ENCODE measurements around the gene ZFP3. TPM values are rescaled to one million over a fixed set of nuclear protein-coding genes. Genes with fewer than 3 reads are reported as not detected.
"Not testable (repeated sequence)": the region's sequence is repeated elsewhere in the genome, so short reads cannot be mapped to it uniquely, and the experiment has no call there.

ZFP3 gene
- total RNA-seq, result 1 to 10 TPM; 1.9 to 2.9 TPM

DNA sequence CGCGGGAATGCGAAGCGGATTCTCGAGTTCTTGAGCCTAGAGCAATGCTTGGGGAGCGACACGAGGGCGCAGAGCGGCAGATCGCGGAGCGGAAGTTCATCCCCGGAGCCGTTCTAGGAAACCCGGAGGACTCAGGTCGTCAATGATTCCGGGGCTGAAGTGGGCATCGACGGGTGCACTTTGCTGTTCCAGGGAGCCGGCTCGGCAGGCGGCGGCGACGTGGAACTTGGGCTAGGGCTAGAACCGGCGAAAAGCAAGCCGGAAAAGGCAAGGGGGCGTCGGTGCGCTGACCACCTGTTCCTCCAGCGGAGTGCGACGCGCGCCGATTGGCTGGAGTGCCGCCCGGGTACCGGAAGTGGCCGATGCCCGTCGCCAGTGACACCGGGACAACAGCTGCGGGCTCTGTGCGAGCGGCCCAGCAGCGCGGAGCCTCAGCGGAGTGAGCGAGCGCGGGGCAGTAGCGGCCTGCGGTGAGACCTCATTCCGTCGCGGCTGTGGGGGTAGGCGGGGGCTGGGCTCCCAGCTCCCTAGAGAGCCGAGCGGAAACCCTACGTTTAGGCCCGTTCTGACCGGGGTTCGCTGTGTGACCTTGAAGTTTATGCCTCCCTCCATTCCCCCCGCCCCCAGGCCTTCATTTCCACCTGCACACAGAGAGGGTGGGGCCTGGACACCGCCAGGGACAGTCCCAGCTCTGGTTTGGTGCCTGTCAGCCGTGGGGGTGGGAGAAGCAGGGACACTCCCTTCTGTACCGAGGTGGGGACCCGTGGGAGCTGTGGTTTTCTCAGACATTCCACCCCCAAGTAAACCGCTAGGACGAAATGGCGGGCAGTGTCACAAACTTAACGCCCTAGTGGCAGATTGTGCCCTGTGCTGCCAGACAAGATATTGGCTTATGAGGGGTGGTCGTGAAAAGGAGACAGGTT, at the start of gene ZFP3:
ZFP3 (plus strand) TSS at position 362 of the 923 bp plus-strand sequence. CDS start 13,038 bp downstream, outside the sequence.
- H3K4me3 Mint-ChIP-seq, result peak within 1 kb of the TSS; percentile 82
- no peaks in the 10 kb centered on the region for H3K27me3 Mint-ChIP-seq
- peaks cover 29% of the 10 kb centered on the region for H3K36me3 Mint-ChIP-seq
- peaks cover 14% of the 10 kb centered on the region for H3K9me3 Mint-ChIP-seq (ENCODE audit: low read depth)
- H3K4me1 Mint-ChIP-seq, result peaks cover 19% of the 10 kb centered on the region
- peak; percentile 94 for ATAC-seq
- DNase-seq, result peak; percentile 86
- CTCF ChIA-PET, result interaction anchor here (0.9 to 1.6 kb wide), 6 partner anchors 29 to 180 kb away, joined by 3 to 7 read pairs (median 3); partner anchors contain the start of genes ZNF232 and ZNF594
- peak within 1 kb of the TSS; percentile 84 for H3K27ac Mint-ChIP-seq

DNA sequence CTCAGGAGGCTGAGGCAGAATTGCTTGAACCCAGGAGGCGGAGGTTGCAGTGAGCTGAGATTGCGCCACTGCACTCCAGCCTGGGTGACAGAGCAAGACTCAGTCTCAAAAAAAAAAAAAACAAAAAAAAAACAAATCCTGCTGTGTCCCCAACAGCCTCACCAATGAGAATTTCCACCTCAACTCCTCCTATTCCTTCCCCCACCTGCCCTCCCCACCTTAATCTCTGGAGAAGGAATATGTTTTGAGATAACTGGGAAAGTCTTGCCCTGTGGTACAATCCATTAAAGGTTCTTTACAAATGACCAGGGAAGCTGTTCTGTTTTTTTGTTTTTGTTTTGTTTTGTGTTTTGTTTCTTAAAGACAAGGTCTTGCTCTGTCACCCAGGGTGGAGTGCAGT, 48.1 kb upstream of the ZFP3 start:
- not testable (repeated sequence) for H3K27me3 Mint-ChIP-seq; H3K36me3 Mint-ChIP-seq; ATAC-seq; DNase-seq; H3K9me3 Mint-ChIP-seq (ENCODE audit: low read depth)
- H3K4me3 Mint-ChIP-seq, result peak overlapping the region; percentile 80
- CTCF ChIA-PET, result interaction anchor here (0.7 to 10.2 kb wide), 13 partner anchors 10 to 121 kb away, joined by 3 to 103 read pairs (median 8); partner anchors contain the start of genes CAMTA2, INCA1 and KIF1C
- peaks cover 25% of the 10 kb centered on the region for H3K4me1 Mint-ChIP-seq
- H3K27ac Mint-ChIP-seq, result peak overlapping the region; percentile 93

DNA sequence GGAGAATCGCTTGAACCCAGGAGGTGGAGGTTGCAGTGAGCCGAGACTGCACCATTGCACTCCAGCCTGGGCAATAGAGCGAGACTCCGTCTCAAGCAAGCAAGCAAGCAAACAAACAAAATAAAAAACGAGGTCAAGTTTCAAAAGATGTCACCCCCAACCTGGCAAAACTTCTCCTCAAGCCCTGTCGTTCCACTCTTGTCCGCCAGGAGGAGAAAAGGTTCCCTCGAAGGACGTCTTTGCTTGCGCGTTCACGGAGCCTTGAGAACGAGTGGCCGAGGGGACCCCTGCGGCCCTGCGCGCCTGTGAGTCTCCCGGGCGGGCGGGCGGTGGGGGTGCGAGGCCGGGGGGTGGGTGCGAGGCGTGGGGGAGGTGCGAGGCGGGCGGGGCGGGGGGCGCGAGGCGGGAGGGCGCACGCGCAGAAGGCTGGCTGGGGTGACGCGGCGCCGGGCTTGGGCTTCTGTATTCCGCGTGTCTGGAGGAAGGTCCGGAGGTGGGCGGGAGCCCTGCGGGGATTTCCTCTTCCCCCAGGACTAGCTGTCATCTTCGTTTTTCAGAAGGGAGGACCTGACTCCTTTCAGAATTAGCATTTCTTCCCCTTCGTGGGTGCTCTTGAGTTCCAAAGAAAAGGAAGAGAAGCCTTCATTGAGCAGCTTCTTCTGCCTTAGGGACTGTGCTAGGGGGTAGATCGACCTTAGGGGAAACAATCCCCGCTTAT, 46.7 kb upstream of the ZFP3 start:
- CTCF ChIA-PET, result interaction anchor here (0.5 to 10.2 kb wide), 15 partner anchors 9 to 122 kb away, joined by 3 to 103 read pairs (median 6); partner anchors contain the start of genes INCA1, KIF1C and ZFP3
- Mint-ChIP-seq H3K4me1 (peaks cover 25% of the 10 kb centered on the region), H3K27ac (peak overlapping the region; percentile 93)

DNA sequence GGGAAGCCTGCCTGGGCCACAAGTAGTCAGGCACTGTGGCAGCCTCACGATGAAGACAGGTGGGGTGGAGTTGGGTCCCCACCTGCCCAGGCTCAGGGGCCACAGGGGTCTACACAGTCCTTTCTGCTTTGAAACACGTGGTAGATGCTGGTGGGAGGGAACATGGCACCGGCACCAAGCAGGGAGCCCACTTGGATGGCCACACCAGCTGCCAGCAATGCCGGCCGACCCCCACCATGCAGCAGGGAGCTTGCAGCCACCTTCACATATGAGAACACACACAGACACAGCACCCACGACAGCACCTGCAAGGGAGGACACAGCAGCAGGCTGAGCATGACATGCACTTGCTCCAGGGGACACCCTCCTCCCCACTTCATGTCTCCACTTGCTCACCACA, 45.4 kb upstream of the ZFP3 start:
- Mint-ChIP-seq H3K4me3 (no peak overlapping the region), H3K36me3 (peaks cover 2% of the 10 kb centered on the region), H3K4me1 (peaks cover 27% of the 10 kb centered on the region), H3K9me3 (ENCODE audit: low read depth) (no peaks in the 10 kb centered on the region), H3K27ac (no peak overlapping the region), H3K27me3 (no peaks in the 10 kb centered on the region)
- DNase-seq, result no peak
- CTCF ChIA-PET, result interaction anchor here (0.6 to 10.2 kb wide), 3 partner anchors 14 to 52 kb away, joined by 3 to 103 read pairs (median 3); no protein-coding TSS in a partner anchor
- no peak for ATAC-seq

More for the DNA sequence above, 46.7 kb upstream of the ZFP3 start:
- Mint-ChIP-seq H3K36me3 (peaks cover 2% of the 10 kb centered on the region), H3K9me3 (ENCODE audit: low read depth) (no peaks in the 10 kb centered on the region), H3K4me3 (peak overlapping the region; percentile 80), H3K27me3 (no peaks in the 10 kb centered on the region)
- DNase-seq (peak; percentile 91), ATAC-seq (peak; percentile 79)

DNA sequence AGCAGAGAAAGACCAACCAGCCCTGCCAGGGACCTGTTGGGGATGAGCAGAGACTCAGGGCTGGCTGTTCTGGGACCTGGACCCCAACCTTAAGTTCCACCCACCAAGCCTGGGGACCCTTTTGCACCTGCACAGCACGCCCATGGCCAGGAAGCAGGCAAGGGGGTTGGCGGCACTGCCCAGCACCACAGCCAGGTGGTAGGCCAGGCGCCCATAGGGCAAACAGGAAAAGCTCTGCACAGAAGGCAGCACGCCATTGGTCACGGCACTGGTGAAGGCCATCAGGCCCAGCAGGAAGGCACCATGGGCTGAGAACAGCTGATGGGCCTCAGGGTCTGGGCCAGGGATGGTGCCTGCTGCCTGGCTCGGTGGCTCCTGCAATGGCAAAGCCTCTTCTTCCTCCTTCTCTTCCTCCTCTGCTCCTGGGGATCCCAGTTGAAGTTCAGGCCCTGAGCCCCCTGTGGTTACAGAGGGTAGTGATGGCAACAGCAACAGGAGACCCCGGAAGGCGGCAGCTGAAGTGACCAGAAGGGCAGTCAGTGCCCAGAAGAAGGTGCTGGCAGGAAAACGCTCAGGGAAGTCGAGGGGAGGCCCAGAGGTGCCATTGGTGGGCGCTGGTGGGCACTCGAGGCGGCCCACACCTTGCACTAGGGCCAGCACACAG, 44.8 kb upstream of the ZFP3 start:
- H3K27me3 Mint-ChIP-seq, result no peaks in the 10 kb centered on the region
- H3K4me3 Mint-ChIP-seq, result no peak overlapping the region
- peaks cover 27% of the 10 kb centered on the region for H3K4me1 Mint-ChIP-seq
- H3K36me3 Mint-ChIP-seq, result peaks cover 2% of the 10 kb centered on the region
- no peaks in the 10 kb centered on the region for H3K9me3 Mint-ChIP-seq (ENCODE audit: low read depth)
- ATAC-seq (no peak), DNase-seq (no peak)
- CTCF ChIA-PET, result interaction anchor here (1.2 to 10.2 kb wide), 3 partner anchors 14 to 27 kb away, joined by 3 to 103 read pairs (median 3); no protein-coding TSS in a partner anchor
- no peak overlapping the region for H3K27ac Mint-ChIP-seq

DNA sequence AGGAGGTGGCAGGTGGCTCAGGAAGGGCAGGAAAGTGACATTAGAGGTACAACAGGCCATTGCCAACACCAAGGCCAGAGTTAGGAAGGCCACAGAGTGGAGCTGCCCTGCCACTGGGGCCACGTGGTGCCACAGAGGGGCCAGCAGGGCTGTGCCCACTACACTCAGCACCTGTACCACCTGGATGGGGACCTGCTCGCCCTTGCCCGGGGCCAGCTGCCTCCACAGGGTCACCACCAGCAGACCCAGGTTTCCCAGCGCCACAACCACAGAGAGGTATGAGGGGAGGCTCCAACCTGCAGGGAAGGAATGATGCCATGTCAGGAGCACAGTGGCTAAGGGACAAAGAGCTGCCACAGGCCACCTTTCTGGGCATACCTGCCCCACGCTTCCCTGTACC, 44.2 kb upstream of the ZFP3 start:
- DNase-seq (no peak), ATAC-seq (no peak)
- H3K4me3 Mint-ChIP-seq, result no peak overlapping the region
- no peaks in the 10 kb centered on the region for H3K27me3 Mint-ChIP-seq
- no peaks in the 10 kb centered on the region for H3K9me3 Mint-ChIP-seq (ENCODE audit: low read depth)
- peaks cover 2% of the 10 kb centered on the region for H3K36me3 Mint-ChIP-seq
- peaks cover 27% of the 10 kb centered on the region for H3K4me1 Mint-ChIP-seq
- CTCF ChIA-PET, result interaction anchor here (1.0 to 10.2 kb wide), 4 partner anchors 16 to 125 kb away, joined by 3 to 103 read pairs (median 10); partner anchors contain the start of gene CAMTA2
- H3K27ac Mint-ChIP-seq, result no peak overlapping the region

DNA sequence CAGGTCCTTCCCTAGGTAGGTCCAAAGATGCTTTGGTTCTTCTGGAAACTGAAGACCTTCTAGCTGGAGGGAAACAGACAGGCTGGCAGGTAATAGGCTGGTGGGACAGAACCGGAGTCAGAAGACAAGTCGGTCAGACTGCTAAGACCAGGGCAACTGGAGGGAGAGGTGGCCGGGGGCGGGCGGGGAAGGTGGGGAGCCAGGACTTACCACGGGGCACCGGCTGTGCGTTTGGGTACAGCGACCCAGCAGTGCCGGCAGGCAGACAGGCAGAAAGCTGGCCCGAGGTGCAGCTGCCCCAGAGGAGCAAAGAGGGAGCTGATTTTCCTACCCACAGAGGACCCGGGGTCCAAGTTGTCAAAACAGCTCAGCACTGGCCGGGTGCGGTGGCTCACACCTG, 43.6 kb upstream of the ZFP3 start:
- H3K36me3 Mint-ChIP-seq, result peaks cover 2% of the 10 kb centered on the region
- DNase-seq (no peak), ATAC-seq (no peak)
- CTCF ChIA-PET, result interaction anchor here (1.0 to 10.2 kb wide), 5 partner anchors 9 to 125 kb away, joined by 3 to 103 read pairs (median 3); partner anchors contain the start of gene CAMTA2
- no peaks in the 10 kb centered on the region for H3K9me3 Mint-ChIP-seq (ENCODE audit: low read depth)
- no peak overlapping the region for H3K27ac Mint-ChIP-seq
- H3K27me3 Mint-ChIP-seq, result no peaks in the 10 kb centered on the region
- peaks cover 26% of the 10 kb centered on the region for H3K4me1 Mint-ChIP-seq
- H3K4me3 Mint-ChIP-seq, result no peak overlapping the region

DNA sequence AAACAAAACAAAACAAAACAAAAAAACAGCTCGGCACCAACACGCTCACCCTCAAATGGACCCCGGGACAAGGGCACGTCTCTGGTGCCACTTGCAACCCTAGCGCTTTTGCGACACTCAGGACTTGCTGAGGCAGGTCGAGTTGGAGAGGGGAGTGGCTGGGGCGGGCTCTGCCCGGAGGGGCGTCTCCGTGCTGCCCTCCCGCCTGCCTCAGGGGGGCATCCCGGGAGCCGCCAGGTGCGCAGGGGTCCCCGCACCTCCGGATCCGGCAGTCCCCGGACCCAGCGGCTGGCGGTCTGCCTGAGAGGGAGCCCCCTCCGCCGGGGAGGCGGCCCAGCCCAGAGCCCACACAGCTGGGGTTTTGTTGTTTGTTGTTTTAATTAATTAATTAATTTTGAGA, 43.0 kb upstream of the ZFP3 start, which contains the start of gene SLC52A1:
SLC52A1 (minus strand) TSS at position 112 of the 400 bp plus-strand sequence. CDS start 820 bp downstream, outside the sequence.
- ATAC-seq, result peak; percentile 31
- Mint-ChIP-seq H3K27me3 (no peaks in the 10 kb centered on the region), H3K27ac (no peak within 1 kb of the TSS), H3K36me3 (no peaks in the 10 kb centered on the region), H3K4me1 (peaks cover 26% of the 10 kb centered on the region), H3K9me3 (ENCODE audit: low read depth) (no peaks in the 10 kb centered on the region), H3K4me3 (peak within 1 kb of the TSS; percentile 54)
- DNase-seq, result no peak
- CTCF ChIA-PET, result interaction anchor here (1.0 to 10.2 kb wide), 8 partner anchors 9 to 126 kb away, joined by 3 to 103 read pairs (median 4); partner anchors contain the start of gene CAMTA2

DNA sequence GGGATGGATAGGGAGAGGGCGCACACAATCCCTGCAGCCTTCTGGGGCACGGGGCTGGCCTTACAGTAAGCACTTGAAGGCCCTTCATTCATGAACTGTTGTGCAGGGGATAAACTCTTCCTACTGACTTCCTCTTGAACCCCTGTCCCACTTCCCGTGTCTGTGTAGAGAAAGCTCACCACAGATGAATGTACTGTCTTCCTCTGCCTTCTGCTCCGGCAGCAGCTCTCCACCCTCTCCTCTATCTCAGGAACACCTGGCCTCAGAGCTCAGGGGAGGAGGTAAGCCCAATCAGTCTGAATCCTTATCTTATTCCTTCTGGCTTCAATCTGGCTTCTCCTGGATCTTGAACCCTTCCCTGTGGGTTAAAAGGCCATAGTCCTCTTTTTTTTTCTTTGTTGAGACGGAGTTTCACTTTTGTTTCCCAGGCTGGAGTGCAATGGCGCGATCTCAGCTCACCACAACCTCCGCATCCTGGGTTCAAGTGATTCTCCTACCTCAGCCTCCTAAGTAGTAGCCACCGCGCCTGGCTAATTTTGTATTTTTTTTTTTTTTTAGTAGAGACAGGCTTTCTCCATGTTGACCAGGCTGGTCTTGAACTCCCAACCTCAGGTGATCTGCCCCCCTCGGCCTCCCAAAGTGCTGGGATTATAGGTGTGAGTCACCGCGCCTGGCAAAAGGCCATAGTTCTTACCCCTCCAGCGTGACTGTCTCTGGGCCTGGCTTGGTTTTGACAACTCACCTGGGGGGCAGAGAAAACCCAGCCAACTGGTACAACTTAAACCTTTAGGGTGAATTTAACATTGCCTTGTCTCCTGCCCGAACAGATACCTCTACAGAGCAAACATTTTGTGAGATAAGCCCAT, 35.9 kb upstream of the ZFP3 start:
- Mint-ChIP-seq H3K27ac (peak overlapping the region; percentile 95), H3K36me3 (peaks cover 18% of the 10 kb centered on the region), H3K9me3 (ENCODE audit: low read depth) (no peaks in the 10 kb centered on the region), H3K4me1 (peaks cover 55% of the 10 kb centered on the region), H3K27me3 (no peaks in the 10 kb centered on the region), H3K4me3 (peak overlapping the region; percentile 89)
- ATAC-seq (peak; percentile 73), DNase-seq (peak; percentile 66)
- CTCF ChIA-PET, result interaction anchor here (0.9 to 2.4 kb wide), 7 partner anchors 10 to 133 kb away, joined by 3 to 8 read pairs (median 4); partner anchors contain the start of gene CAMTA2

DNA sequence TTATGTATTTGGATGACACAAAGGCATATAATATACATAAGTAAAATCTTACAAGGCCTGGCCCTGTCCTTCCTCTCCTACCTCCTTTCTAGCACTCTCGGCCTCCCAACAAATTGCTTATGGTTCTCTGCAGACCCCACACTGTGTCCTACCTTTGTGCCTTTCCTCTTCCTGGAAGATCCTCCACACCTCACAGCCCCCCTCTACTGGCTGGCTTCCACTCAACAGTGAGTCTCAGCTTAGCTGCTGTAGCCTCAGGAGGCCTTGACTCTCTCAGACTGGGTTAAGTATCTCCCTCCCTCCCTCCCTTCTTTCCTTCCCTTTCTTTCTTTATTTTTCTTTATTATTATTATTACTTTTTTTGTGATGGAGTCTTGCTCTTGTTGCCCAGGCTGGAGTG, 34.7 kb upstream of the ZFP3 start:
- Mint-ChIP-seq H3K4me1 (peaks cover 63% of the 10 kb centered on the region), H3K27me3 (no peaks in the 10 kb centered on the region), H3K9me3 (ENCODE audit: low read depth) (no peaks in the 10 kb centered on the region), H3K27ac (peak overlapping the region; percentile 95), H3K4me3 (peak overlapping the region; percentile 89), H3K36me3 (peaks cover 23% of the 10 kb centered on the region)
- no peak for ATAC-seq
- CTCF ChIA-PET, result interaction anchor here (0.7 to 2.4 kb wide), 5 partner anchors 8 to 41 kb away, joined by 3 to 8 read pairs (median 3); partner anchors contain the start of gene SLC52A1
- DNase-seq, result no peak

DNA sequence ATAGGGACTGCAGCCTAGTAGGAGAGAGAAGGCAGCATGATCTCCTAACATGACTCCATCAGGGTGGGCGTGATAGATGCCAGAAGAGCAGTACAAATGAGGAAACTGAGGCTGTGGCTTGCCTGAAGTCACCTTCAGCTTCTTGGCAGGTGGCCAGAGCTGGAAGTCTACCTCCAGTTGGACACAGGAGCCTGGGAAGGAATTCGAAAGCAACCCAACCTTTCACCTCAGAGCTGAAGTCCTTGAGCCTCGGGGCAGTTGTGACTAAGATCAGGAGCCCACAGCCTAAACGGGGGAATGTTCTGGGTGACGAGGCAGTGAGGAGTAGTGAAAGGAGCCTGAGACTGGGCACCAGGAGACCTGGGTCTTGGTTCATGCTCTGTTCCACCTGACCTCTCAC, 33.6 kb upstream of the ZFP3 start:
- Mint-ChIP-seq H3K27ac (peak overlapping the region; percentile 18), H3K4me1 (peaks cover 72% of the 10 kb centered on the region), H3K36me3 (peaks cover 30% of the 10 kb centered on the region), H3K27me3 (no peaks in the 10 kb centered on the region), H3K4me3 (peak overlapping the region; percentile 36), H3K9me3 (ENCODE audit: low read depth) (no peaks in the 10 kb centered on the region)
- ATAC-seq (no peak), DNase-seq (no peak)
- CTCF ChIA-PET, result interaction anchor here (1.2 to 2.2 kb wide), 5 partner anchors 9 to 58 kb away, joined by 3 to 11 read pairs (median 4); partner anchors contain the start of gene SLC52A1
